Loucy (cell line): Measurements from ENCODE around the gene ADORA2A.

Experiments used
- H2AFZ ChIP-seq: fragments of 200-600 bp; sonication (generic); 2 replicates; pipeline ENCODE4 v1.6.0; 2016; ENCODE audit warnings: antibody characterized with exemption, mild to moderate bottlenecking, low read length, moderate library complexity
- H3F3A ChIP-seq: fragments of 200-600 bp; 2 replicates; pipeline ENCODE4 v1.6.0; 2016; ENCODE audit warnings: antibody characterized with exemption, low read depth, mild to moderate bottlenecking
- H3K27me3 ChIP-seq: fragments of 200-600 bp; sonication (generic); 2 replicates; pipeline ENCODE4 v1.6.1; 2014; ENCODE audit warnings: low read length, mild to moderate bottlenecking; ENCODE audit not compliant: insufficient read depth, poor library complexity, severe bottlenecking
- H3K36me3 ChIP-seq: fragments of 200-600 bp; sonication (generic); 2 replicates; pipeline ENCODE4 v1.6.1; 2016; ENCODE audit warnings: low read length; ENCODE audit not compliant: insufficient read depth
- H3K4me1 ChIP-seq: fragments of 200-600 bp; sonication (generic); 2 replicates; pipeline ENCODE4 v1.5.1; 2014; ENCODE audit warnings: low read length, mild to moderate bottlenecking; ENCODE audit not compliant: insufficient read depth, poor library complexity, severe bottlenecking
- H3K4me2 ChIP-seq: fragments of 200-600 bp; sonication (generic); 2 replicates; pipeline ENCODE4 v1.6.0; 2014; ENCODE audit warnings: antibody characterized with exemption, low read length, low read depth, mild to moderate bottlenecking; ENCODE audit not compliant: poor library complexity, severe bottlenecking
- H3K4me3 ChIP-seq: fragments of 200-600 bp; sonication (generic); 2 replicates; pipeline ENCODE4 v1.5.1; 2014; ENCODE audit warnings: low read length, mild to moderate bottlenecking, mixed read lengths; ENCODE audit not compliant: poor library complexity, severe bottlenecking
- H3K79me2 ChIP-seq: fragments of 200-600 bp; sonication (generic); 2 replicates; pipeline ENCODE4 v1.6.1; 2014; ENCODE audit warnings: low read length; ENCODE audit not compliant: insufficient read depth
- H3K9ac ChIP-seq: fragments of 200-600 bp; sonication (generic); 2 replicates; pipeline ENCODE4 v1.6.0; 2014; ENCODE audit warnings: mild to moderate bottlenecking, low read depth, low read length, moderate library complexity; ENCODE audit not compliant: poor library complexity, severe bottlenecking
- H3K9me2 ChIP-seq: fragments of 200-600 bp; sonication (generic); replicated peaks from 2 replicates; pipeline ENCODE4 v1.6.1; 2016; ENCODE audit warnings: low read depth, low read length, mixed read lengths
- H3K9me3 ChIP-seq: fragments of 200-600 bp; sonication (generic); 2 replicates; pipeline ENCODE4 v1.6.1; 2014; ENCODE audit warnings: mild to moderate bottlenecking, antibody characterized with exemption, low read length, low read depth; ENCODE audit not compliant: insufficient read depth
- H4K20me1 ChIP-seq: fragments of 200-600 bp; sonication (generic); 2 replicates; pipeline ENCODE4 v1.6.0; 2014; ENCODE audit warnings: antibody characterized with exemption, low read length, mild to moderate bottlenecking; ENCODE audit not compliant: insufficient read depth, poor library complexity, severe bottlenecking
- EZH2phosphoT487 ChIP-seq: fragments of 200-600 bp; IDR thresholded peaks from 2 replicates; pipeline ENCODE4 v1.6.1; 2018; ENCODE audit warnings: antibody characterized with exemption, mild to moderate bottlenecking, moderate library complexity, borderline replicate concordance
- TF ChIP-seq, protein P1 (sequence below): fragments of 200-600 bp; sonication (generic); conservative IDR thresholded peaks from 2 replicates; pipeline ENCODE4 v1.5.1; 2014; ENCODE audit warnings: mild to moderate bottlenecking, antibody characterized with exemption, low read length

Gene ADORA2A

DNA sequence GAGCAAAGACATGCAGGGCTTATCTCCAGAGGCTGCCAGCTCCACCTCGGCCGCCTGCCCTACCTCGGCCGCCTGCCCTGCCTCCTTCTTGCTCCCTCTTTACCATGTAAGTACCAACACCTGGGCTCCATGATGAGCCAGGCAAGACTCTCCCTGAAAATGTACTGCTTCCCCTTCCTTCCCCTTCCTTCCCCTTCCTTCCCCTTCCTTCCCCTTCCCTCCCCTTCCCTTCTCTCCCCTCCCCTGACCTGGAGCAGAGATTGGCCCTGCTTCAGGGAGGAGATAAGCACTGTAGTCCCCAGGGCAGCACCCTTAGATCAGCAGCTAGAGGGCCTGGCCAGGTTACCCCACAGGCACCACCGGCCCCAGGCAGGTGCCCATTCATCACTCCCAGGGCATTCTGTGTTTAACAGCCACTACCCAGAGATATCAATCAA lies 25.4 kb upstream of the ADORA2A start:
- Histone ChIP-seq H3K4me1 (peaks cover 38% of the 10 kb centered on the region), H3K9ac (no peak overlapping the region), H3K27me3 (no peaks in the 10 kb centered on the region), H3K9me3 (no peaks in the 10 kb centered on the region), H3K79me2 (peaks cover 14% of the 10 kb centered on the region; the same call in 1 of the 2 replicates), H2AFZ (no peak overlapping the region), H3K36me3 (peaks cover 50% of the 10 kb centered on the region; the same call in 1 of the 2 replicates), H3K4me3 (no peak overlapping the region), H3K9me2 (no peaks in the 10 kb centered on the region), H3K4me2 (peak overlapping the region; percentile 18), H4K20me1 (no peaks in the 10 kb centered on the region), H3F3A (no peaks in the 10 kb centered on the region)
- no peak for TF ChIP-seq EZH2phosphoT487
- TF ChIP-seq, protein P1, sequence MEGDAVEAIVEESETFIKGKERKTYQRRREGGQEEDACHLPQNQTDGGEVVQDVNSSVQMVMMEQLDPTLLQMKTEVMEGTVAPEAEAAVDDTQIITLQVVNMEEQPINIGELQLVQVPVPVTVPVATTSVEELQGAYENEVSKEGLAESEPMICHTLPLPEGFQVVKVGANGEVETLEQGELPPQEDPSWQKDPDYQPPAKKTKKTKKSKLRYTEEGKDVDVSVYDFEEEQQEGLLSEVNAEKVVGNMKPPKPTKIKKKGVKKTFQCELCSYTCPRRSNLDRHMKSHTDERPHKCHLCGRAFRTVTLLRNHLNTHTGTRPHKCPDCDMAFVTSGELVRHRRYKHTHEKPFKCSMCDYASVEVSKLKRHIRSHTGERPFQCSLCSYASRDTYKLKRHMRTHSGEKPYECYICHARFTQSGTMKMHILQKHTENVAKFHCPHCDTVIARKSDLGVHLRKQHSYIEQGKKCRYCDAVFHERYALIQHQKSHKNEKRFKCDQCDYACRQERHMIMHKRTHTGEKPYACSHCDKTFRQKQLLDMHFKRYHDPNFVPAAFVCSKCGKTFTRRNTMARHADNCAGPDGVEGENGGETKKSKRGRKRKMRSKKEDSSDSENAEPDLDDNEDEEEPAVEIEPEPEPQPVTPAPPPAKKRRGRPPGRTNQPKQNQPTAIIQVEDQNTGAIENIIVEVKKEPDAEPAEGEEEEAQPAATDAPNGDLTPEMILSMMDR: no peak

DNA sequence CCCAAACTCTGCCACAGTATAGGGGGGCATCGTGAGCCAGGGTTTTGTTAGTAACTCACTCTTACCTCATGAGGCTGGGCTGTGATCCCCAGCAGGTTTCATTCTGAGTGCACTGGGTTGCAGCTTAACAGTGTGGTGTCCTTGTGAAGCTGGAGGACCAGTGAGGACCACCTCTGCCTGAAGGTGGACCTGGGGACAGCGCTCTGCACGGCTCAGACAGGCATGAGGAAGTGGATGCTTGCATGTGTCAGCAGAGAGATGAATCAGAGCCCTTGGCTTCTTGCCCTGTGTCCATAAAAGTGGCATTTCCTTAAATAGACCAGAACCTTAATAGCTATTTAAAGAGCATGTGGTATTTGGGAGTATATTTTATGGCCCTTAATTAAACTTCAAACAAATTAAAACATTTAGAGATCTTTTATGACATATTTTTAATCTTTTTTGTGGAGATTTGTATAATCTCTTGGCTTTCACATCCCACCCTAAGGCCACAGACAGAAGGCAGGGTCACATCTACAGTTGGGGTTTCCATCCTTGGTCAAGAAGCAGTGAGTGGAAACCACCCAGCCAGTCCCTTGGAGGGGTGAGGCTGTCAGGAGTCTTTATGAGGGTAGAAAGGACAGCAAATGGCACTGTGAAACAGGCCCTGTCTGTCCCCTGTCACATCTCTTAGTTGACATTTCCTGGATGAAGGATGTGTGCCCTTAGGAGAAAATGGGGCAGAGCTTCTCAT lies 24.8 kb upstream of the ADORA2A start:
- H3K27me3 ChIP-seq: no peaks in the 10 kb centered on the region
- peak overlapping the region; percentile 18 for H3K4me2 ChIP-seq
- no peak overlapping the region for H2AFZ ChIP-seq
- H3K36me3 ChIP-seq: peaks cover 46% of the 10 kb centered on the region; the same call in 1 of the 2 replicates
- H3K4me1 ChIP-seq: peaks cover 39% of the 10 kb centered on the region
- peaks cover 14% of the 10 kb centered on the region; the same call in 1 of the 2 replicates for H3K79me2 ChIP-seq
- no peaks in the 10 kb centered on the region for H4K20me1 ChIP-seq
- H3K4me3 ChIP-seq: no peak overlapping the region
- no peaks in the 10 kb centered on the region for H3K9me2 ChIP-seq
- no peak for TF ChIP-seq EZH2phosphoT487
- TF ChIP-seq, protein P1: no peak
- H3K9ac ChIP-seq: no peak overlapping the region
- H3F3A ChIP-seq: no peaks in the 10 kb centered on the region
- H3K9me3 ChIP-seq: no peaks in the 10 kb centered on the region

DNA sequence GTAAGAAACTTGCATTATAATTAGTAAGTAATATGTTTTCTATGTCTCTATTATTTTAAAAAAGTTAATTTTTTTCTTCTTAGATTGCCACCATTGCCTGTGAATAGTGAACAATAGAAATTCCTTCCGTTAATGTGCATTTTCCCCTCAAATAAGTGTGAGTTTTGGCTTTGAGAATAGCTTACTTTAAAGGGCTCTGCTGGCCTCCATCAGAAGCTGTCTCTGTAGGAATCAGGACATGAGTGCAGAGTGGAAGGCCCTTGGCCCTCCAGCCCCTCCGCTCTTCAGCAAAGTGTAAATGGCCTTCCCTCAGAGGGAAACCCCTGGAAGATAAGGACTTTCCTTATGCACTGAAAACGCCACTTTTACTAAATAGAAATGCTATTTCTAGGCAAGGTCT lies 24.1 kb upstream of the ADORA2A start:
- Histone ChIP-seq H3K9ac (no peak overlapping the region), H4K20me1 (no peaks in the 10 kb centered on the region), H2AFZ (no peak overlapping the region), H3K4me3 (no peak overlapping the region), H3K9me3 (no peaks in the 10 kb centered on the region), H3K27me3 (no peaks in the 10 kb centered on the region), H3K4me1 (peaks cover 39% of the 10 kb centered on the region), H3K9me2 (no peaks in the 10 kb centered on the region), H3F3A (no peaks in the 10 kb centered on the region), H3K4me2 (no peak overlapping the region), H3K79me2 (peaks cover 14% of the 10 kb centered on the region; the same call in 1 of the 2 replicates), H3K36me3 (peaks cover 47% of the 10 kb centered on the region; the same call in 1 of the 2 replicates)
- TF ChIP-seq, protein P1: no peak
- TF ChIP-seq EZH2phosphoT487: no peak
